Body of pancreas (tissue), 4 donors: Measurements from ENCODE around the gene EXOSC2.

ENCODE experiments used
- POLR2A ChIP-seq, 3 donors: fragments of 450-650 bp; IDR thresholded peaks; one replicate each; pipeline ENCODE4 v1.6.1; 2016; ENCODE audit warnings: antibody characterized with exemption in 3 of 3, mild to moderate bottlenecking in 2 of 3
- TF ChIP-seq, protein P1 (sequence below), 7 experiments: fragments of 450-650 bp in 4 of 7; fragments of 200-600 bp in 3 of 7; sonication (generic) in 3 of 7; IDR thresholded peaks; one replicate each; pipeline ENCODE4 v1.5.1; 2016 to 2019; ENCODE audit warnings: antibody characterized with exemption in 7 of 7

- no peak for TF ChIP-seq POLR2A (IDR thresholded peaks at IDR 0.05)
- TF ChIP-seq, protein P1, sequence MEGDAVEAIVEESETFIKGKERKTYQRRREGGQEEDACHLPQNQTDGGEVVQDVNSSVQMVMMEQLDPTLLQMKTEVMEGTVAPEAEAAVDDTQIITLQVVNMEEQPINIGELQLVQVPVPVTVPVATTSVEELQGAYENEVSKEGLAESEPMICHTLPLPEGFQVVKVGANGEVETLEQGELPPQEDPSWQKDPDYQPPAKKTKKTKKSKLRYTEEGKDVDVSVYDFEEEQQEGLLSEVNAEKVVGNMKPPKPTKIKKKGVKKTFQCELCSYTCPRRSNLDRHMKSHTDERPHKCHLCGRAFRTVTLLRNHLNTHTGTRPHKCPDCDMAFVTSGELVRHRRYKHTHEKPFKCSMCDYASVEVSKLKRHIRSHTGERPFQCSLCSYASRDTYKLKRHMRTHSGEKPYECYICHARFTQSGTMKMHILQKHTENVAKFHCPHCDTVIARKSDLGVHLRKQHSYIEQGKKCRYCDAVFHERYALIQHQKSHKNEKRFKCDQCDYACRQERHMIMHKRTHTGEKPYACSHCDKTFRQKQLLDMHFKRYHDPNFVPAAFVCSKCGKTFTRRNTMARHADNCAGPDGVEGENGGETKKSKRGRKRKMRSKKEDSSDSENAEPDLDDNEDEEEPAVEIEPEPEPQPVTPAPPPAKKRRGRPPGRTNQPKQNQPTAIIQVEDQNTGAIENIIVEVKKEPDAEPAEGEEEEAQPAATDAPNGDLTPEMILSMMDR (IDR thresholded peaks at IDR 0.05), result no peak
Observed at GRCh38 chr9:130703501-130703900, 9.9 kb downstream of the EXOSC2 start.
